OCI-M2 (cell line): ENCODE data around the gene SPDYE4.
"Not testable (repeated sequence)": the region's sequence is repeated elsewhere in the genome, so short reads cannot be mapped to it uniquely, and the experiment has no call there.

Experiments
- DNase-seq: peaks from one replicate; lab custom pipeline; 2025; ENCODE audit not compliant: unreplicated experiment; lab: John Stamatoyannopoulos, UW

The SPDYE4 gene

GRCh38 chr17:8758137-8758596 lies at the start of gene SPDYE4:
Gene SPDYE4 (minus strand): TSS chr17:8758546. CDS start chr17:8758382, 164 bp downstream.
- no peak for DNase-seq

GRCh38 chr17:8806926-8807550 lies 48.7 kb upstream of the SPDYE4 start:
- DNase-seq, result no peak

GRCh38 chr17:8806253-8806925 lies 48.0 kb upstream of the SPDYE4 start:
- DNase-seq, result no peak

DNA sequence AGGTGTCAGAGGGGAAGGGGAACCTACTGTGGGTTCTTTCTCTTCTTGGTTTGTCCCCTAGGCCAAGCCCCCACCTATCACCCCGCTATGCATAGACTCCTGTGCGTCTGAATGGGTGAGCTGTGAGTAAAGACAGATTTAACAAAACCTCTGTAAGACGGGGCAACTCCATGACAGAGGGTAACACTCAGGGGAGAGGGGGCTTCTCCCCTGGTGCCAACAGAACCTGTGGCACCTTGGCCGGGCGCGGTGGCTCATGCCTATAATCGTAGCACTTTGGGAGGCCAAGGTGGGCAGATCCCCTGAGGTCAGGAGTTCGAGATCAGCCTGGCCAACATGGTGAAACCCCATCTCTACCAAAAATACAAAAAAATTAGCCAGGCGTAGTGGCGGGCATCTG lies 47.0 kb upstream of the SPDYE4 start:
- not testable (repeated sequence) for DNase-seq

DNA sequence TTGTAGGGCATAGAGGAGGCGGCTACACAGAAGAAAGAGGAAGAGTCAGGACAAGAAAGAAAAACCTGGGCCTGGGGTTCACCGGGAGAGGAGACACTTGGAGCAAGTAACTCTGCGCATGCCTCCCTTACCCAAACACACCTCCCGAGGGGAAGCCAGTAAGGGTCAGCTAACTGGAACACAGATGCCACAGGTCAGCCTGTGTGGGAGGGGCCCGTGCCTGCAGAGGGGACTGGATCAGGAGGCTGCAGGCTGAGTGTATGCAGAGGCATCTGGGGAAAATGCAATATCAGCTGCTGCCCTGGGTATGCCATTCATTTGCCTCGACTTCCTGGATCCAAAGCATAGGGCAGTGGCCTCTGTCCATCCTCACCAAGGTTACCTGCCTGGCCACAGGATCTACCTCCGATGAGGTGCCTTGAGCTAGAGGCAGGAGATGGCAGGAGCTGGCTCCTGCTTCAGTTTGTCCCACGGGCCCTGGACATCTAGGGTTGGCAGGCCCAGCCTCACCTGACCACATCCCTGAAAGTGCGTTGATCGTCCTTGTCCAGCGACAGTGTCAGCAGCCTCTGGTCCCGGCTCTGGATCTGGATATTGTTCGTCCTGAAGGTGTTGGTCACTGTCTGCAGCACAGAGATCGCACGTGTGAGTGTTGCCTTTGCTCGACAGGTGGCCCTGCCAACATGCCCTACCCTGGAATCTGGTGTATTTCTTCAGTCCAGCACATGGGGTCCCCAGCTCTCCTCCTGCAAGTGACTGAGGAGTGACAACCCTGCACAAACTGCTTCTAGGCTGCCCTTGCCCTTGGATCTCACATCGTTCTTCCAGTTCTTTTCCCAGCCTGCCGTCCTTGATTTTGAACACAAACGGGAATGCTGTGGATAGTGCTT lies 45.4 kb upstream of the SPDYE4 start:
- DNase-seq, result no peak

DNA sequence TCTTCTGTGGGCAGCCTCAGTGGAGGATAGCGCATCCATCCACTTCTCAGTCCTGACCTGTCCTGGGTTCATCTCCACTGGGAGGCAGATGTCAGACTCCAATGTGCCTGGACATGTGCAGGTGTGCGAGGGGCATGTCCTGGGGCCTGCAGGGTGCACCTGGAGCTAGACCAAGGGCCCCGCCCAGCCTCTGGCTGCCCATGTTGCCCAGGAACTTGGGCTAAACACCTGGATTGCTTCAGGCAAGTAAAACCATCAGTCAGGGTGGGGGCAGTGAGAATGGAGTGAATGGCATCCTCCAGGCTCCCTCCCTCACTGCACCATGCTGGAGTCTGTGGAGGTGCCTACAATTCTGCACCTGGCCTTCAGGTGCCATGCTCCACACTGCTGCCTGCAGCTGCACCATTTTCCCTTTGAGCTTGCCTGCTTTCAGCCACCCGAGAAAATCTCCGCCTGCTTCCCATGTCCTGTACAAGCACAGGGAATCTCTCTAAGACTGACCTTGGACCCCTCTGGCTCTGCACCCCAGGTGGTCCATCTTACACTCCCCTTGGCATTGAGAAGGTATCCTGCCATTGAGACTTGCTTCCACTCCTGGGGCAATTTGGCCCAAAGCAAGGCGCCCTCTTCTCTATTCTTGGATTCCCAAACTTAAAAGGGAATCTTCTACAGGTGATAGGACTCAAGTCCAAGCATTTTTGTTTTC lies 42.9 kb upstream of the SPDYE4 start:
- DNase-seq, result no peak

GRCh38 chr17:8800656-8801055 lies 42.3 kb upstream of the SPDYE4 start:
- no peak for DNase-seq

DNA sequence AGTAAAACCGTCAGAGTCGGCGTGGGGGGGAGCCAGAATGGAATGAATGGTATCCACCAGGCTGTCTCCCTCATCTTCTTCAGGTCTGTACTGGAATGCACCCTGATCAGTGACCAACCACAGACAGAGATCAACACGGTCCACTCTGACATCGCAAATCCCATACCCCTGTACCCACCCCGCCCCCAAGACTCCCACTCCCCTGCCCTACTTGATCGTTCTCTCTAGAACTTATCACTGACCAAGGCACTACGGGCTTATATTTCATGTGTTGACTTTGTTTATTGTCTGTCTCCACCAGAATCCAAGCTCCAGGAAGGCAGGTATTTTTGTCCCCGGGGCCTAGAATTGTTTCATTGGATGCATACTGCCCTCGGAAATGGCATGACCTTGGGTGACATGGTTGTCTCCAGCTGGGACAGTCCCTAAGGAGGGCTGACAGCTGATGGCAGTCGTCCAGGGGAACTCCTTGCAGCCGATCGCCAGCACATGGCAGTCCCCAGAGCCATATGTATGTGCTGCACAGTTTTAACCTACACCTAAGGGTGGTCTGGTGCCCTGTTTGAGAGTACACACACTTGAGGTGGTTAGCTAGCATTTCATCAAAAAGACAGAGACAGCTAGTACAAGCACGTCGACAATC lies 41.3 kb upstream of the SPDYE4 start:
- DNase-seq, result no peak

DNA sequence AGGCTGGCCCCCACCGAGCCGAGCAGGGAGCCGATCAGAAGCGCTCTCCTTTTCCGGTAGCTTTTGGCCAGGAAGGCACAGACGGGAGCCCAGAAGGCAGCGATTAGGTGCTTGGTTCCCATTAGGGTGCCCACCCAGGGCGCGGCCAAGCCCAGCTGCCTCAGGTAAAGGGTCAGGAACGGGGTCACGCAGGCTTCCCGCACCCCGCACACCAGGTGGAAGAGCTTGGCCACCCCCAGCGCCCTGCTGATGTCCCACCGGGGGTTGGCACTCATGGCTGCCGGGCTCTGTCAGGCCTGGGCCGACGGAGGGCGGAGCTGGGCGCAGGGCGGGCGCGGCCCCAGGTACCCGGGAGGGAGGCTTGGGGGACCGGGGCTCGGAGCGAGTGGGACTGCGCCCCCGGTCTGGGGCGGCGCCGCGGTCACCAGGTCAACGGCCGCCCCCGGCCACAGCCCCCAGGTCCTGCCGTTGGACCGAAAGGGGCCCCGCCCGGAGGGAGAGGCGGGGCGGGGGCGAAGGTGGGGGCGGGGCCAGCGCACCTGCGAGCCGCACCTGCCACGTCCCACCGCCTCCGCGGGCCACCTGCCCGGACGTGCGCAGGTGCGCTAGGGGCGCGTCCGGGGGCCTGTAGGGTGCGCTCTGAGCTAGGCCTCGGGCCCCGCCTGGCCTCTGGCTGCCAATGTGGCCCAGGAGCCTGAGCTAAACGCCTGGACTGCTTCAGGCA lies 40.7 kb upstream of the SPDYE4 start, which contains the start of gene MFSD6L:
MFSD6L (minus strand) TSS at position 520 of the 724 bp plus-strand sequence; CDS start at position 275, 245 bp downstream.
- no peak for DNase-seq

- no peak for DNase-seq
Observed at GRCh38 chr17:8798176-8798845, 40.0 kb upstream of the SPDYE4 start.

DNA sequence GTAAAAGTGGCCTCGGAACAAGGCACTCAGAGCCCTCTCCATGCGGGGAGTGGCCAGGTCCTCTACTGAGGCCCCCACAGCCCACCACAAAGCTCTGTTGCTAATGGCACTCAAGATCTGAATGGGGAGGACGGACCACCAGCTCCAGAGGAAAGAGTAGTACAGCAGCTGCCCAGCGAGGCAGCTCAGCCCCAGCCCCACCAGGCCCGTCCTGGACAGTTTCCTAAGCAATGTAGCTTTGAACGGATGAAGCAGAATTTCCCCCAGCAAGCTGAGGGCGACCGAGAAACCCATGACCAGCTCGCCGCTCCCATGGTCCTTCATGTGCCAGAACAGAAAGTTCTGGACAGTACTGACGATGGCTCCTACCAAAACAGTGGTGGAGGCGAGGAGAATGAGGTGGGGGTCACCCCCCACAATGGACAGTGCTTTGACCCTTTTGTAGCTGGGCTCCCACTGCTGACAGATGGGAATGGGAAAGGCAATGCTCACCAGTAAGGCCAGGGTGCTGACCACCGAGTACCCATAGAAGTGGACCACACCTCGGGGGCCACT lies 39.4 kb upstream of the SPDYE4 start:
- DNase-seq, result no peak

GRCh38 chr17:8794636-8795035 lies 36.3 kb upstream of the SPDYE4 start:
- no peak for DNase-seq

DNA sequence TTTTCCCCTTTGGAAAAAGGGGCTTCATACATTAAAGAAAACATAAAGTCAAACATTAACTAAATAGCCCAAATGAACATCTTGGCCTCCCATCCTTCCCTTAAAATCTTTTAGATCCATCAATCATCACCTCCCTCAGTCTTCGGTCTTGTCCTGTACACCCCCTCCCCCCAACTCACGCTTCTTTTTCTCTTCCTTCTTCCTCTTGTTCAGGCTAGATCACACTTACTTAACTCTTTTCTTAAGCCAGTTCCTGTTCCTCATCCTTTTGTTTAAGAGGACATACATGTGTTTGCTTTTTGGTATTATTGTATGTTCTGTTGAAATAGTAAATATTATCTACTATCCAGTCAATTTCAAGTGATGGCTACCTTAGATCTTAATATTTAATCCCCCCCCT lies 35.3 kb upstream of the SPDYE4 start:
- DNase-seq, result no peak

- no peak for DNase-seq
Observed at GRCh38 chr17:8792646-8793045, 34.3 kb upstream of the SPDYE4 start.

- DNase-seq, result no peak
Observed at GRCh38 chr17:8791910-8792270, 33.5 kb upstream of the SPDYE4 start.

DNA sequence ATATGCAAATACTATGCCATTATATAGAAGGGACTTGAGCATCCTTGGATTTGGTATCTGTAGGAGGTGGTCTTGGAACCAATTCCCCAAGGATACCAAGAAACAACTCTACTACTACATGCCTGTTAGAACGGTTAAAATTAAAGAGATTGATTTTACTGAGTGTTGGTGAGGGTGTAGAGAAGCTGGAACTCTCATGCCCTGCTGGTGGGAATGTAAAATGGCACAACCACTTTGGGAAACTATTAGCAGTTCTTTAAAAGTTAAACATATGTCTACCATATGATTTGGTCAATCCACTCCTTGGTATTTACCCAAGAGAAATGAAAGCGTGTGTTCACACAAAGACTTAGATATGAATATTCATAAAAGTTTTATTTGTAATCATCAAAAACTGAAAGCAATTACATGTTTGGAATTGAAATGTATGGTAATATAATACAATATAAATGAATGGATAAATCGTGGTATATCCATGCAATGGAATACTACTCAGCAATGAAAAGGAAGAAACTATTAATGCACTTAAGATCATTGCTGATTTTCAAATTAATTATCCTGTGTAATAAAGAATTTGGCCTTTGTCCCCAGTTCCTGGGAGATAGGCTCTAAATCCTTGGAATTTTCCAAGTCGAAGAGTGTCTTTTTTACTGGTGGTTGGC lies 33.0 kb upstream of the SPDYE4 start:
- DNase-seq, result no peak

- no peak for DNase-seq
Observed at GRCh38 chr17:8789743-8790142, 31.4 kb upstream of the SPDYE4 start.

- no peak for DNase-seq
Observed at GRCh38 chr17:8788998-8789397, 30.7 kb upstream of the SPDYE4 start.
